ENCODE data around the gene SLC6A4.
"Not testable (repeated sequence)": the region's sequence is repeated elsewhere in the genome, so short reads cannot be mapped to it uniquely, and the experiment has no call there.

The SLC6A4 gene

DNA sequence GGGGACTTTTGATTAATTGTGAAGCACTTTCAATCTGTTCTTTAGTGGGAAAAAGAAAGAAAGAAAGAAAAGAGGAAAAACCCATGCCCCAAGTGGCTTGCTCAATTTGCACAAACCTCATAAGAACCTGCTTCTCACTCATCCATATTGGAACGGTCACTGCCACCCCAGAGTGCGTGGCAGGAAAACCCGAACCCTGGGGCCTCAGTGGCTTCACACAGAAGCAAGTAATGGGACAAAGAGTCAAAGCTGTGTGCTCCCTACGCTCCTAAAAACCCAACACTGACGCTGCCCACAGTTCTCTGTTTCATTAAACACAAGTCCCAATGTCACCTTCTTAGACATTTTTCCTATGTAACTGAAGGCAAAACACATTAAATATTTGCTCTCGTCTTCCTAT is 1.2 kb downstream of the SLC6A4 start:
- no peak for TF ChIP-seq POLR2A (IDR thresholded peaks at IDR 0.05; ENCODE audit: low read length)
- no peak for TF ChIP-seq GATA1 (IDR thresholded peaks at IDR 0.05; ENCODE audit: low read depth, low read length)
- DNase-seq: no peak

DNA sequence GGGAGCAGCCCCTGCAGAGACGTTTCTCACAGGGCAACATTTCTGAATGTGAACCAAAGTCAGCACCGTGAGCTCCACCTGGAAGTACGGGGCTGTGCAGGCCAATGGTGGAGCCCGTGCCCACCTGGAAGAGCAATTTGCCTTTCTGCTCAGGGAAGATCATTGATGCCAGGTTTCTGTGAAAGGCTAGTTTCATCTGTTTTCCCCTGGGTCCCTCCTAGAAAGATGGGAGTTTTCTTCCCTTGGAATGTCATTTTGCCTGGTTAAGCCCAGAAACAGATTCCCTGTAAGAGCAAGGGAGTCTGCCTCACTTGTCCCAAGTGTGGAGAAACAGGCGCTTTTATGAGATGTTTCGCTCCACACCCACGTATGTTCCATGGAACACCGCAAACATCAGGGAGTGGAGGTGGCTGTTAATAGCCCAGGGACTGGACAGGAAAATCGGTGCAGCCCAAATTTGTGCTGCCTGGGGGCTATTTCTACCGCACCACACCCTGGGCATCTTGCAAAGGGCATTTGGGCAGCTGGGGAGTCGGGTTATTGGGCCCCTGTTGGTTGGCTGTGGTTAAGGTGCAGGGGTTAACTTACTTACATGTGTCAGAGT is 2.6 kb downstream of the SLC6A4 start:
- DNase-seq: no peak
- no peak for TF ChIP-seq GATA1 (IDR thresholded peaks at IDR 0.05; ENCODE audit: low read depth, low read length)
- TF ChIP-seq POLR2A (IDR thresholded peaks at IDR 0.05; ENCODE audit: low read length): no peak

DNA sequence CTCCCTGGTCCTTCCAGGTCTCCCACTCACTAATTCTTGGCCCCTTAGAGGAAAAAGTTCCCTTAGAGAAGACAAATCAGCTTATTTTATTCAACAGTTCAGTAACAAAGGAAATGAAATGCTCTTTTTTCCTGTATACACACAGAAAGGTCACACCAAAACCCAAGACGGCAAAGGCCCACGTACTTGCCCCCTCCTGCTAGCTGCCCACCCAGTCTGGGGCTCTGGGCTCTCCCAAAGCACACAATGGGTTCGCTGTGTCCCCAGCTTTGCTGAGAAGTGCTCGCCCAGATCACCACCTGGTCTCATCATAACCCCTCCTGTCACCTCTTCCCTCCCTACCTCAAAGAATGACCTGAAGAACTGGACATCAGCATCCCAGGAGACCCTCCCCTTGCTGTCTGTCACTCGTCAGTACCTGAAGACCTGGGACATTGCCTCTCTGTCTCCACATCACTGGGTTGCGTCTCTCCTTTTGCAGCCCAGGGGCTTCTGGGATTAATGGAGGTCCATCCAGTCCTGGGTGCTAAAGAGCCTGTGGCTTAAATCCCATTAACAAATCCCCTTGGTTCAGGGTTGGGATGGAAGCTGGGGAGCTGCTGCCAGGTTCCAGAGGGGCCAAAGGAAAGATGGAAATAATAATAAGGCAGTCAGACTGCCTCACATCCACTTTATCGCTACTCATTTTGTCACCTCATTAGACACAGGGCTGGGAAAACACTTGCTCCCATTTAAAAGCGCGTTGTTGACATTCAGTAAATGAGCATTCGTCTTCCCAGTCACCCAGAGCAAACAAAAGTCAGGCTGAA is 3.3 kb downstream of the SLC6A4 start:
- TF ChIP-seq POLR2A (IDR thresholded peaks at IDR 0.05; ENCODE audit: low read length): no peak
- TF ChIP-seq GATA1 (IDR thresholded peaks at IDR 0.05; ENCODE audit: low read depth, low read length): no peak
- DNase-seq: no peak

- no peak for DNase-seq
- TF ChIP-seq GATA1 (IDR thresholded peaks at IDR 0.05; ENCODE audit: low read depth, low read length): no peak
- no peak for TF ChIP-seq POLR2A (IDR thresholded peaks at IDR 0.05; ENCODE audit: low read length)
Observed at GRCh38 chr17:30230596-30231125, 4.8 kb downstream of the SLC6A4 start.

GRCh38 chr17:30230009-30230408 is 5.5 kb downstream of the SLC6A4 start:
- DNase-seq: not testable (repeated sequence)

DNA sequence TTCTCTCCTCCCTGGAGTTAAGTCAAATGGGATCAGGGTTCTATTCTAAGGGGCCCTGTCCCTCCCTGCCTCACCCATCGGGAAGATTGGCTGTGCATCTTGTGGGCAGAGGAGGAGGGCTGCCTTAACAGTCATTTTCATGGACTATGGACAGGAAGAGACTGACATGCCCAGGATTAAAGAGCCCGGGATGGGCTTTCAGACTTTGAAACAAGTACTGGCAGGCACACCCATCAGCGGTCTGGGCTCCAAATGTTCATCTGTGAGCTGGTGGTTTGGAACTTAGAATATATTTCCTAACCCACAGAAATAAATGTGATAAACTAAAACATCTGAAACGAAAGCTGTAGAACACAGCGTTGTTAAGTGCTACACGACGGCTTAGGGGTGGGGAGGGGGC is 6.5 kb downstream of the SLC6A4 start:
- TF ChIP-seq GATA1 (IDR thresholded peaks at IDR 0.05; ENCODE audit: low read depth, low read length): no peak
- no peak for TF ChIP-seq POLR2A (IDR thresholded peaks at IDR 0.05; ENCODE audit: low read length)
- no peak for DNase-seq

DNA sequence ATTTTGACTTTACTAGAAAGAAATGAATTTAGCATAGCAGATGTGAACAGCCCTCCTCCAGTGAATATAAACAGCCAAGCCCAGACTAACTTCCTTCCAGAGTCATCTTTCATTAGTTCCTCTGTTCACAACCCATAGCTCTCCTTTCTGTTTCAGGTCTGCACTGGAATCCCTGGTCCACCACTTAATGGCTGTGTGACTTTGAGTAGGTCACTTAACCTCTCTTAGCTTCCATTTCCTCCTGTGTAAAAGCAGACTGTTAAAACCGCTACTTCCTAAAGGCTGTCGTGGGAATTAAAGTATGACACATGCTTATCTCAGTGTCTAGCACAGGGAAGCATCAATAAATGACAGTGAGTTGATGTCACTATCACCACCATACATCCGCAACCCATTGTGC is 7.5 kb downstream of the SLC6A4 start:
- no peak for DNase-seq
- no peak for TF ChIP-seq GATA1 (IDR thresholded peaks at IDR 0.05; ENCODE audit: low read depth, low read length)
- no peak for TF ChIP-seq POLR2A (IDR thresholded peaks at IDR 0.05; ENCODE audit: low read length)

- no peak for TF ChIP-seq GATA1 (IDR thresholded peaks at IDR 0.05; ENCODE audit: low read depth, low read length)
- no peak for TF ChIP-seq POLR2A (IDR thresholded peaks at IDR 0.05; ENCODE audit: low read length)
Observed at GRCh38 chr17:30226878-30227277, 8.6 kb downstream of the SLC6A4 start.

GRCh38 chr17:30225919-30226553 is 9.5 kb downstream of the SLC6A4 start:
- no peak for TF ChIP-seq GATA1 (IDR thresholded peaks at IDR 0.05; ENCODE audit: low read depth, low read length)
- no peak for TF ChIP-seq POLR2A (IDR thresholded peaks at IDR 0.05; ENCODE audit: low read length)
- no peak for DNase-seq

More at GRCh38 chr17:30226878-30227277, 8.6 kb downstream of the SLC6A4 start:
- DNase-seq: no peak

DNA sequence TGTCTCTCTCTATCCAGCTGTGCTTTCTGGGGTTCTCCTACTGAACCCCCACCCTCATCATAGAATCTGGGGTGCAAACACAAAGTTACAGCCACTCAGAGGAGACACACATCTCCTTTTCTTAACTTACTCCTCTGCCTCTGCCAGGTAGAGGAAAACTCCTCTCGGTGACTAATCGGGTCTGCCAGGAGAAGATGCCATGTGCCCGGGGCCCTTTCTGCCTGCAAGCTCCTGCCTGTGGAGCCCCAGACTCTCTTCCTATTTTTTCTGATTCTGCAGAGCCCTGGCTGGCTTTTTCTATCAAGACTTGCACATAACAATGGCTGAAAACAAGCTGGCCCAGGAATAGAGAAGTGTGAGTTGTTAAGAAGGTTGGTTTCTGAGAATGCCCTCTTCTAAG is 10.4 kb downstream of the SLC6A4 start:
- no peak for DNase-seq
- no peak for TF ChIP-seq POLR2A (IDR thresholded peaks at IDR 0.05; ENCODE audit: low read length)
- TF ChIP-seq GATA1 (IDR thresholded peaks at IDR 0.05; ENCODE audit: low read depth, low read length): no peak

- no peak for DNase-seq
- TF ChIP-seq GATA1 (IDR thresholded peaks at IDR 0.05; ENCODE audit: low read depth, low read length) (no peak), POLR2A (IDR thresholded peaks at IDR 0.05; ENCODE audit: low read length) (no peak)
Observed at GRCh38 chr17:30224419-30224960, 11.0 kb downstream of the SLC6A4 start.

- no peak for DNase-seq
- TF ChIP-seq GATA1 (IDR thresholded peaks at IDR 0.05; ENCODE audit: low read depth, low read length) (no peak), POLR2A (IDR thresholded peaks at IDR 0.05; ENCODE audit: low read length) (no peak)
Observed at GRCh38 chr17:30222721-30223175, 12.7 kb downstream of the SLC6A4 start.

DNA sequence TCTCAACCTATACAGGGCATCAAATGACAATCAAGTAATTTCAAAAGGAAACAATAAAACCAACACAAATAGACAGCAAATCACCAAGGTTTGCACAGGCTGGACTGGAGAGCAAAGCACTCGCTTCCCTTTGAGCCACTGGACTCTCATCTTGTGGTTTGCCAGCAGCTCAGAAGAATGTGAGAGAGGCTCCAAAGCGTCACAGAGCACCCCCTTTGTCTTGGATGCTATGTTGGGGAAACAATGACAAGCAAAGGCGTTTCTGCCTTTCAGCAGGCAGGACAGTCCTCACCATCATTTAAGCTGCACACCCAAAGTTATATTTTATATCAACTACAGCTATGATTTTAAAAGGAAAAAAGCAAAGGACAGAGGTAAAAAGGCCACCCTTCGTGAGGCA is 13.2 kb downstream of the SLC6A4 start:
- no peak for DNase-seq
- TF ChIP-seq POLR2A (IDR thresholded peaks at IDR 0.05; ENCODE audit: low read length) (no peak), GATA1 (IDR thresholded peaks at IDR 0.05; ENCODE audit: low read depth, low read length) (no peak)

GRCh38 chr17:30221346-30221745 is 14.2 kb downstream of the SLC6A4 start:
- TF ChIP-seq GATA1 (IDR thresholded peaks at IDR 0.05; ENCODE audit: low read depth, low read length) (no peak), POLR2A (IDR thresholded peaks at IDR 0.05; ENCODE audit: low read length) (no peak)
- no peak for DNase-seq
